GM18867 (cell line): Measurements from ENCODE around the gene TMEFF1.
"Not testable (repeated sequence)": the region's sequence is repeated elsewhere in the genome, so short reads cannot be mapped to it uniquely, and the experiment has no call there.

Experiments
- ATAC-seq: cut with Tn5 transposase; IDR thresholded peaks from one replicate; pipeline ENCODE4 v1.9.1; 2021; ENCODE audit warnings: mild to moderate bottlenecking, moderate library complexity; ENCODE audit not compliant: unreplicated experiment

The TMEFF1 gene, protein sequence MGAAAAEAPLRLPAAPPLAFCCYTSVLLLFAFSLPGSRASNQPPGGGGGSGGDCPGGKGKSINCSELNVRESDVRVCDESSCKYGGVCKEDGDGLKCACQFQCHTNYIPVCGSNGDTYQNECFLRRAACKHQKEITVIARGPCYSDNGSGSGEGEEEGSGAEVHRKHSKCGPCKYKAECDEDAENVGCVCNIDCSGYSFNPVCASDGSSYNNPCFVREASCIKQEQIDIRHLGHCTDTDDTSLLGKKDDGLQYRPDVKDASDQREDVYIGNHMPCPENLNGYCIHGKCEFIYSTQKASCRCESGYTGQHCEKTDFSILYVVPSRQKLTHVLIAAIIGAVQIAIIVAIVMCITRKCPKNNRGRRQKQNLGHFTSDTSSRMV

DNA sequence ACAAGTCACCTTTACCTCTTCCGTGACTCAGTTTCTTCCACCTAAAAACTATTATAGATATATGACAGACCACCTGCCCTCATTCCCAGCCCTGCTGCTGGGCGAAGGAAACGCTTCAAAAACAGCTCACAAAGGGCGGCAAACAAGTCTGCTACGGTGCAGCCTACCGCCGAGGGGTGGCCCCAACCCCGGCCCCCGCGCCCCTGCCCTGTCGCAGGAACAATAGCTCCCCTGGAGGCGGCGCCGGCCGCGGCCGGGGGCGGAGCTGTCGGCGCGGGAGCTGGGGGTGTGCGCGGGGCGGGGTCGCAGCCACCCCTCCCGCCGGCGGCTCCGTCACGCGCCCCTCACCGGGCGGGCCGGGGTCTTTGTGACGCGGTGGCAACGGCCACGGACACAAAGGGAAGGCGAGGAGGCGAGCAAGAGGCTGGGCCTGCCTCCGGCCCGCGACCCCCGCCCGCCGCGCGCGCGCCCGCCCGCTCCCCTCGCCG, at the start of gene TMEFF1:
Gene TMEFF1 (plus strand): TSS at position 362 of the 488 bp plus-strand sequence. CDS start 396 bp downstream, outside the sequence.
- ATAC-seq, result peak; percentile 48

DNA sequence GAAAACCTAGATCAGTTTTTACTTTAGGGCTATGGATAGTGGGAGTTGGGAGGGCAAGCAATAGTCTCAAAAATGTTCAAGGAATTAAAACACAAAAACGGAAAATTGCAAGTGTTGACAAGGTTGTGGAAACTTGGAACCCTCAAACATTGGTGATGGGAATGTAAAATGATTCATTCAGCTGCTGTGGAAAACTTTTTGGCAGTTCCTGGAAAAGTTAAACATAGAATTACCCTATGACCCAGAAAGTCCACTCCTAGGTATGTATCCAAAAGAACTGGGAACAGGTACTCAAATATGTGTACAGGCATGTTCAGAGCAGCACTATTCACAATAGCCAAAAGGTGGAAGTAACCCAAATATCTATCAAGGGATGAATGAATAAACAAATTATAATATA, 47.2 kb upstream of the TMEFF1 start:
- no peak for ATAC-seq

DNA sequence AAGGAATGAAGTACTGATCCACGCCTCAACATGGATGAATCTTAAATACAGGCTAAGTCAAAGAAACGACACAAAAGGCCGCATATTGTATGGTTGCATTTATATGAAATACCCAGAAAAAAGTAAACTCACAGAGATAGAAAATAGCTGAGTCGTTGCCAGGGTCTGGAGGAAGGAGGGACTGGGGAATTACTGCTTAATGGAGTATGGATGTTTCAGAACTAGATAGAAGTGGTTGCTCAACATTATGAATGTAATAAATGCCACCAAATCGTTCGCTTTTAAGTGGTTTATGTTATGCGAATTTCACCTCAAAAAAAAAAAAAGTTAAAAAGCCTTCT, 46.8 kb upstream of the TMEFF1 start:
- no peak for ATAC-seq

DNA sequence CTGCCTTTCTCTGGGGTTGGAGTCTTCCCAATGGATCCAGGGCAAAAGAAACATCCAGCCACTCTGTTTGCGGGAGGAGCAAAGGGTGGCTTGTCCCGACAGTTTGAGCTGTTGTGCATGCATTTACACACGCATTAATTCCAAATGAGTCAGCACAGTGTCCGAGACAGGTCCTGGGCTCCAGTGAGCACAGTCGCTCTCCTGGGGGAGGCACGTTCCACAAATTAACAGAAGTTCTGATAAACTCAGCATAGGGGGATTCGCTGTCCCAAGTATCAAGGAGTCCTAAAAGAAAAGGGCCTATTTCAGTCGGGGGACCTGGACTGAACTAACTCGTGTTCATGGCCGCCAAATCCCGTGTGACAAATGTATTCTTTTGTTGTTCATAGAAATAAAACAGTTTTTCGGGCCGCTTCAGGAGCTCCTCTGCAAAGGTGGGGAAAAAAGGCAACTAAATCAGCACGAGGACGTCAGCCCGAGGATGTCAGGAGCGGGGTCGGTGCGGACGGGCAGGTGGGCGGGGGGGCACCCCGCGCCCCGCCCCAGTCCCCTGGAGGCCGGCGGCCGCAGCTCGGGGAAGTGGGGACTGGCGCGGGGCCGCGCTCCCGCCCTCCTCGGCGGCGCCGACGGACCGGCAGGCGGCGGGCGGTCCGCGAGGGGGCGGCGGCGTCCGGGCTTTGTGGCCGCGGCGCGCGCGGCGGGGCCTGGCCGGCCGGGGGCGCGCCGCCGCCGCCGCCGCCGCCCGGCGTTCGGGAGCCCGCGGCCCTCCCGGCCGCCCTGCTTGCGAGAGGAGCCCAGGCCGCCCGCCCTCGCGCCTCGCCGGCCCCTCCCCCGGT, 46.2 kb upstream of the TMEFF1 start, which contains the start of gene MSANTD3:
Gene MSANTD3 (plus strand): TSS at position 614 of the 836 bp plus-strand sequence. CDS start 14,796 bp downstream, outside the sequence.
- peak; percentile 87 for ATAC-seq

DNA sequence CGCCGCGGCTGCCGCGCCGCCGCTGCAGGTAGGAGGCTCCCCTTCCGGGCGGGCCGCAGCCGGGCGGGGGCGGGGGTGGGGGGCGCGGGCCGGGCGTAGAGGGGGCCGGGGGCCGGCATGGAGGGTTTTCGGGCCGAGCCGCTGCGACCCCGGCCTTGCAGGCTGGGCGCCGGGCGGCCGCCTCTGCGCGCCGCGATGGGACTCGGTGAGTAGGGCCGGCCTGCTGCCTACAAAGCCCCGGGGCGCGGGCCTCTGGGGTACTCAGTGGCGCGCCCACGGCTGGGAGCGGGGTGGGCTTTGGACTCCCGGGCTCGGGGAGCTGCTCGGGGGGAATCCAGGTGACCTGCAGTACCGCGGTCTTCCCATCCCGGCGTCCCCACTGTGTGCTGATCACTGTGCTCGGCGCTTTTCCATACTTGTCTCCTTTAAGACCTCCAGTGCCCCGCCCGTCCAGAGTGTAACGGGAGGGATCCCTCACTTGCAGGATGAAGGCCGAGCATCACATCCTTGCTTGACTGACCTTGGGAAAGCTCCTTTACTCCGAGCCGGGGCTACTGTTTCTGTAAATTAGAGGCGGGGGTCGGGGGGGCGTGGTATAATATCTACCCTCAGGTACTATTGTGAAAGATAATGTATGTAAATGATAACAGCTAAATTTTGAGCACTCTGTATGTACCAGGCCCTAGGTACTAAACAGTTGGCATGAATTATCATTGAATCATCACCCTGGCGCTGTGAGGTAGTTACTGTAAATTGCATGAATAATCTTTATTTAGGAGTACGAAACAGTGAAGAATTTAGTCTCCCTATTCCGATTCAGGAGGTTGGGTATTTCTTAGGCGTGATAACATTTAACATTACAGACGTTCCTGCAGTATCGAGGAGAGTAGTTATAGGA, 45.3 kb upstream of the TMEFF1 start:
- peak; percentile 61 for ATAC-seq

DNA sequence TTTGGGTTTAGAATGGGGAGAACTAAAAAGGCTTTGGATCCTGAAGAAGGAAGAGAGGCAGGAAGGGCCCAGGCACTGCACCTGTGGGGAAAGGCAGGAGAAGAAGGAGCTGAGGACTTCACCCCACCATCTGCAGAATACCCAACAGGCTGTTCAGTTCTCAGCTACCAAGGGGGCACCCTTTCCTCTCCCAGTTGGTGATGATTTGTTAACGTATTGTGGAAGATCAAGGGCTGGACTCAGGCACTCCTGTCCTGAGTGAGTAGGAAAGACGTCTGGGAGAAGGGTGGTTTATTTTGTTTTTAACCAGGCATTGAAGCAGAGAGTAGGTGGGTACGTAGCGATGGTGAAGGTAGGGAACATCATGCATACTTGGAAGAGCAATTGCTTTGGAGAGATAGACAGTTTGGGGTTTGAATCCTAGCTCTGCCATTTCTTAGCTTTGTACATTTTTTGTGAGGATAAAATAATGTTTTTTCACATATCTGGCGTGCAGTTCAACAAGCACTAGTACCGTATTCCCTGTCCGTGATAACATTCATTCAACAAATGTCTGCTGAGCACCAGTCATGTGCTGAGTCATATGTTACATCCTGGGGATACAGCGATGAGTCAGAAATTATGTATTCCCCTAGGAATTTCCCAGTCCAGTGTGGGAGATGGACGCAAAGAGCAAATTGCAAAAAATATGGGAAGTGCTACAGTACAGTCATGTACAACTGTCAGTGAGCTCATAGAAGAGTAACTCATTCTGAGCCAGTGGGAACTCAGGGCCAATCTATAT, 43.9 kb upstream of the TMEFF1 start:
- no peak for ATAC-seq

DNA sequence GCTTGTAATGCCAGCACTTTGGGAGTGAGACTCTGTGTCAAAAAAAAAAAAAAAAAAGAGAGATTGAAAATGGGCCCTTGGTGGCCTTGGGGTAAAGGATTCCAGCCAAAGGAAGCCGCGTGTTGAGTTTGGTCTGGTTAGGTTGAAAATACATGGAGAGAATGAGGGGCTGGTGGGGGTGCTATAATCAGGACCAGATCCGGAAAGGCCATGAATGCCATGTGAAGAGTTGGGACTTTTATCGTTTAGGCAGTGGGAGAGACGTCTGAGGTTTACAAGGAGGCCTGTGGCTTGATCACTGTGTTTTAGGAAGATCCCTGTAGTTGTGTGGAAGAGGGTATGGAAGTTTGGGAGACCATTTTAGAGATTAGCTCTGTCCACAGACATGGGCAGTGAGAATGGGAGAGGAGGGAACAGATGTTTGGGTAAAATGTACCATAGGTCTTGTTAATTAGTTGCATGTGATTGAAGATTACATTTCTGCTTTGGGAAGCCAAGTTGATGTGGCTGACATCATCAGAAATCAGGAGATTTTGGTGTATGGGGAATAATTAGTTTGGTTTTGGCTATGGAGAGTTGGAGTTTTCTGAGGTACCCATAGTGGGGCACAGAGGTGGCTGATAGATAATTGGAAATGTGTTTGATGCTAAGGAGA, 42.5 kb upstream of the TMEFF1 start:
- no peak for ATAC-seq

DNA sequence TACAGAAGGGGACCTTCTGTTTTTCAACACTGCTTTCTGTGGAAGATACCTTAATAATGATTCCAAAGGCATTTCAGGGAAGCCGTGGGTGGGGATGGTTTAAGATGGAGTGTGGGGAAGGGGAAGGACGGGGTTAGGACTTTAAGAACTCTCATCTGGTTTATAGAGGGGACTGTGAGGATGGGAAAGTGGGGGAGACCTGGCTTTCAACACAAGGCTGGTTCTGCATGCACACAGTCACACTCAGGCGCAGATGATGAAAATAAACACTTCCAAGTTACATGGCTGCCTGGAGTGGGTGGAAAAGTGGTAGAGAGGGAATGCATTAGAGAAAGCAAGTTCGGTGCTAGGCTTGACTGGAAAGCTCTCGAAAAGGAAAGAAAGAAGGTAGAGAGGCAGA, 41.1 kb upstream of the TMEFF1 start:
- no peak for ATAC-seq

DNA sequence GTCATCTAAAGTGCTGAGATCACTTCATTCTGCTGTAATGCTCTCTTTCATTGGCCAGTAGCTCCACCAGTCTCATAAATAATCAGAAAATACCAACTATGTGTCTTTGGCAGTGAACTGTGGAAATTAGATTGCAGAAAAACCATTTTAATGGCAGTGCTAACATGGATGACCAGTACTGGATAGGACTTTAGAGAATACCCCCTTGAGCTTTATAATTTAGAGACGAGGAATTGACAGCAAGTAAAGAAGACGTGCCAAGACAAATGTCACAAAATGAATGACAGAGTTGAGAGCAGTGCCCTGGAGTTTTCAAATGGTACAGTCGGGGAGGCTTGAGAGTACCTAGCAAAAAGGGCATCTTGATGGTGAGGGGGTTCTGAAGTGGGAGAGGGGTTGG, 40.2 kb upstream of the TMEFF1 start:
- no peak for ATAC-seq

DNA sequence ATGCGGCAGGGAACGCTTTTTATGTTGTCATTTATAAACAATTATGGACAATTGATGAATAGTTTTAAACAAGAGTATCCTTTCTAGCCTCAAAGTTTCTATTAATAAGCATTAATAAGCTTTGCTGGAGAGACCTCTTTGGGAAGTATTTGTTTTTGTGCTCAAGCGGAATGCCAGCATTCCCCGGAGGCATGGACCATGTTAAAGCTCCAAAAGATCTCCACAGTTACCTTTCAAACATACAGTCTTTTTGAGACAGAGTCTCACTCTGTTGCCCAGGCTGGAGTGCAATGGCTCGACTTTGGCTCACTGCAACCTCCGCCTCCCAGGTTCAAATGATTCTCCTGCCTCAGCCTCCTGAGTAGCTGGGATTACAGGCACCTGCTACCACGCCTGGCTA, 36.4 kb upstream of the TMEFF1 start:
- ATAC-seq, result no peak

DNA sequence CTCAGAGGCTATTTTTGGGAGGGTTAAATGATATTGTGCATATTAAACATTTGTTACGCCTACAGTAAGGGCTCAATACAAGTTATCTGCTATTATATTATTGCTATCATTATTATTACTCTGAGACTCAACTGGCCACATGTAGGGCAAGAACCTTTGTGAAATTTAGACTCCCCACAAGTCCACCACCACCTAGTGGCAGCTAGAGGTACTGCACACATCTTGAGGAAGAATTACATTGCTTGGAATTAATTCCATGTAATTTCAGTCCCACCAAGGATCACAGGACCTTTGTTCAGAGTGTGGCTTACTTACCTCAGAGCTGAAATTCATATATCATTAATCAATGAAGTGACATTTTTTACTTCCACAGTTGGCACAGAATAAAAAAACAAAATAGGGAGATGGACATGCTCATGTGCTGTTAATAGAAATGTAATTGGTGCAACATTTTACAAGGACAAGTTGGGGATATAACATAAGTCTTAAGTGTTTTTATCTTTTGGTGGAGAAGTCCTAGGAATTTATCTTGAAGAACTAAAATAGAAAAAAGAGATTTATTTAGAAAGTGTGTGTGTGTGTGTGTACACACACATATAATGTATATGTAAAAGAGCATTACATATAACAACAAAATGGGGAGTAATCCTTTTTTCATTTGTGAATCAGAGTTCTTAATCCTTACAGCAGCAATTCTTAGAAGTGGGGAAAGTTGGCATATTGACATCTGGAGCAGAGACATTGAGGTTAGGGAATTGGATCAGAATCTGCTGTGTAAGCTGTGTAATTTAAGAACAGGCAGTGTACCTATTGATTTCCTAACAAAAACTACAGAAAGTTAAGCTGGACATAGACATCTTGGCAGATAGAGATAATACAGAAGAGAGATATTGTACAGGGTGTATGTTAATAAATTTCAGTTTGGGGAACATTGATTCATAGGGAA, 34.8 kb upstream of the TMEFF1 start:
- peak; percentile 68 for ATAC-seq

DNA sequence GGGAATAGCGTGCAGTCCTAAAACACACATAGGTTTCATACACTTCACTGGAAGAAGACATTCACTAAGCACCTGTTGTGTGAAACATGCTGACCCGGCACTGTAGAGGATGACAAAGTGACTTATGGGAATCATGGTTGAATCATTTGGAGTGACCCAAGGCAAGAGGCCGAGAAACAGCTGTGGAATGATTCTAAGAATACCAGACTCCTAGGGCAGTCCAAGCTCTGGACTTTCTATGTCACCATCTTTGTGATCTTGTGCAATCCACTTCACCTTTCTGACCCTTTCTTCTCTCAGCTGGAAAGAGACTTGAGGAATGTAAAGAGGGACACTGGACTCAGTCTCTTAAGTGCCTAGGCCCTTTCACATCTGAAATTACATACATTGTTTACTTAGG, 32.9 kb upstream of the TMEFF1 start:
- no peak for ATAC-seq

DNA sequence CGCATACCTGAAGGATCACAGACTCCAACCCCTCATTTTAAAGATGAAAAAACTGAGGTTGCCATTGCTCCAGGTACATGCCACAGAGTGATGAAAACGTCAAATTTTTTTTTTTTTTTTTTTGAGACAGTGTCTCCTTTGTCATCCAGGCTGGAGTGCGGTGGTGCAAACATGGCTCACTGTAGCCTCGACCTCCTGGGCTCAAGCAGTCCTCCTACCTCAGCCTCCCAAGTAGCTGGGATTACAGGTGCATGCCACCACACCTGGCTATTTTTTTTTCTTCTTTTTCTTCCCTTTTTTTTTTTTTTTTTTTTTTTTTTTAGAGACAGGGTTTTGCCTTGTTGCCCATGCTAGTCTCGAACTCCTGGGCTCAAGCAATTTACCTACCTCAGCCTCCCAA, 32.5 kb upstream of the TMEFF1 start:
- ATAC-seq, result not testable (repeated sequence)

DNA sequence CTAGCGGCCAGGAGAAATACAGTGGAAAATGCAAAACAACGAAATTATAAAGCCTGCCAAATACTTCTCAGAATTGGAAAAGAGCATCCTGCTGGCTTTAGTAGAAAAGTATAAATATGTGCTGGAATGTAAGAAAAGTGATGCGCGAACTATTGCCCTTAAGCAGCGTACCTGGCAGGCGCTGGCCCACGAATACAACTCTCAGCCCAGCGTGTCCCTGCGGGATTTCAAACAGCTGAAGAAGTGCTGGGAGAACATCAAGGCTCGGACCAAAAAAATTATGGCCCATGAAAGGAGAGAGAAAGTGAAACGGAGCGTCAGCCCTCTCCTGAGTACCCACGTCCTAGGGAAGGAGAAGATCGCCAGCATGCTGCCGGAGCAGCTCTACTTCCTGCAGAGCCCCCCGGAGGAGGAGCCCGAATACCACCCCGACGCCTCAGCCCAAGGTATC, 31.0 kb upstream of the TMEFF1 start:
- no peak for ATAC-seq

DNA sequence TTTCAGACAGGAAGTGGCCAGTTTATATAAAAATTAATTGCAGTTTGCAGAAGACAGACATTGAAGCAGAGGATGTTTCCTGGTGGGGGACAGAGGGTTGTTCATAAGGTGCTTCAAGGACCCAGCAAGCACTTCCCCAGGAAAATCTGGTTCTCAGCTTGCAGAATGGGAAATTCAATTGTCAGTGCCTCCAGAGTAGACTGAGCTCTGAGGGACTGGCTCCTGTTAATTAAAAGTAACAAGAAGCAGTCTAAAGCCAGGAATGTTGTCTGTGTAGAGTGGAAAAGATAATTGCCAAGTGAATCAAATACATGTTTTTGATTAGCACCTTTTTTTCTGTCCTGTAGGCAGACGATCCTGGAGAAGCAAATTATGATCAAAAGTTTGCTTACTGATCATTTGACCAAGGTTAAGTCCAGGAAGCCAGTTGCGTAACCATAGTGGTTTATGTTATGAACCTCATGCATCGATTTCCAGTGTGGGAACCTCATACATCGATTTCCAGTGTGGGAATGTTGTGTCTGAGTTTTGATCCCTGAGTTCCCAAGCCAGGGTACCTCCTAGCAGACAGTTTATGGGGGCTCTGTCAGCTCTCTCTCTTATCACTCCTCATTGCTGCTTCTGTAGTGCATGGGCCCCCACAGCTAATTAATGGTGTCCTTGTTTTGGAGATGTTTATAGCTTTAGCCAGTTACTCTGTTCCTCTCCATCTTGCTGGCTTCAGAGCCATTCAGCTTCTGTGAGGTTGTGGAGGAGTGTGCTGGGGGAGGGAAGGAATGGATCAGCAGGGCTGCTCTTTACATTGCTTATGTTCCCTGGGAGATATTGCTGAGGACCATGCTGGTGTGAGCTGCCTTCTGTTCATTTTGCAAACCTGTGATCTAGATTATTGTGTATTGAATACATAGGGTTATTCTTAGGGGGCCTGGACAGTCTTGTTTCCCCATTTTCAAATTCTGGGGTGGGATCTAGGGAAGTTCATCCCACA, 28.9 kb upstream of the TMEFF1 start:
- no peak for ATAC-seq

DNA sequence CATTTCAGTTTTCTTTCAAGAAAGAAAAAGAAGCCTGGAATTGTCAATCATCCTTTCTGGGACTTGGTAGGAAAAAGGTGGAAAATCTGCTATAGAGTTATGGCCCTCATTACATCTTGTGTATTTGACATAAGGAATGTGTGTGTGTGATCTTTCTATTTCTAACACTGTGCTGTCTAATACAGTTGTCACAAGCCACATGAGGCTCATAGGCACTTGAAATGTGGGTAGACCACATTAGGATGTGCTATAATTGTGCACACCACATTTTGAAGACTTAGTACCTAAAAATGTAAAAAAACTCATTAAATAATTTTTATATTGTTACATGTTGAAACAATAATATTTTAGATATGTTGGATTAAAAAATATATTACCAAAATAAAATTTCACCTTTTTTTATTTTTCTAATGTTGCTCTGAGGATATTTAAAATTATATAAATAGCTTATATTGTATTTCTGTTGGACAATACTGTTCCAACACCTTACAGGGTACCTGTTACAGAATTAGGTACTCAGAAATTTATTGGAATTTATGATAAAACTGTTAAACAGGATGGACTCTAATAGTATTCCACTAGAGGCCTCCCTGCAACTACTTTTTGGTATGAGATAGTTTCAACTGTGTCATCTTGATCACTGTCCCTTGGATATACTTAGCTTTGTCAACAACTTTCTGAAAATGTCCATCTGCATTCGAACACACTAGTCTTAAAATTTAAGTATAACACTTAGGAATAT, 27.6 kb upstream of the TMEFF1 start:
- no peak for ATAC-seq
